Heart left ventricle (tissue), 11 donors: Measurements from ENCODE around the gene RPS27L. TPM values are rescaled to one million over a fixed set of nuclear protein-coding genes. Genes with fewer than 3 reads are reported as not detected.

ENCODE experiments used
- polyA plus RNA-seq, 2 donors: library from polyadenylated mRNA; stranded (reverse); fragments of 200-250 nt; gene quantifications; one replicate each; pipeline ENCODE4 v1.2.3, GENCODE V29; 2013
- total RNA-seq, 9 donors: library from RNA; depleted of rRNA in 2 of 9; stranded (reverse); fragments of >200 nt in 2 of 9; fragmentation: NEBNext Ultra II Directional in 3 of 9; extraction: Animal tissue kit (Norgen Biotek cat#: 25700) in 3 of 9; gene quantifications; one replicate each; pipeline versions ENCODE4 v1.1.0 to v1.2.4, GENCODE V29; 2016 to 2023
- donor health status: ischemic (EF 13 %, LVEDD 7.1; RV severe dilation, severe dysfunction).
- donor health status: healthy with polysubstance abuse.
- donor health status: DM: no; HTN: yes; CAD: no.
- donor health status: DM: no; HTN: no; CAD: no.
- donor health status: ischemic (EF 25% LVEDD 5.7; RV mildly dilated, moderate dysfunction).
- donor health status: healthy.
- donor health status: DM: yes; HTN: yes; CAD: no.
- donor health status: PGD.
- donor health status: nonischemic (EF 23%, LVEDD 6.1; RV moderate dilation, normal function).

The RPS27L gene
- total and polyA plus RNA-seq, 11 donors, result 53.4 to 221 (median 137) TPM

Other genes with a start within 250 kb of the RPS27L start
- gene TPM1, start 114.7 kb downstream of the RPS27L start, total RNA-seq, result over 10,000 TPM in 7 of 9 donors, 1,000 to 10,000 TPM in 2; 9,722 to 18,689 (median 13,330) TPM
- over 10,000 TPM; 13,651 to 16,217 TPM for gene TPM1, start 114.7 kb downstream of the RPS27L start, polyA plus RNA-seq
- 10 to 100 TPM; 17.9 to 31.0 (median 22.7) TPM for gene LACTB, start 35.6 kb downstream of the RPS27L start, total RNA-seq
- 10 to 100 TPM; 21.6 to 25.9 TPM for gene LACTB, start 35.6 kb downstream of the RPS27L start, polyA plus RNA-seq
- 10 to 100 TPM in 2 of 9 donors, 1 to 10 TPM in 7; 6.3 to 32.6 (median 8.4) TPM for gene RAB8B, start 32.1 kb upstream of the RPS27L start, total RNA-seq
- 1 to 10 TPM; 2.5 to 6.2 TPM for gene RAB8B, start 32.1 kb upstream of the RPS27L start, polyA plus RNA-seq
- gene APH1B, start 120.1 kb upstream of the RPS27L start, total RNA-seq, result 10 to 100 TPM in 2 of 9 donors, 1 to 10 TPM in 7; 4.3 to 17.6 (median 6.3) TPM
- gene APH1B, start 120.1 kb upstream of the RPS27L start, polyA plus RNA-seq, result 1 to 10 TPM; 1.9 to 3.2 TPM
- gene CA12, start 224.4 kb upstream of the RPS27L start, total RNA-seq, result 1 to 10 TPM in 2 of 9 donors, under 1 TPM in 4, not detected in 3; 0.12 to 5.2 (median 0.25) TPM
- 1 to 10 TPM in 1 of 2 donors, under 1 TPM in 1; 0.04 to 1.5 TPM for gene CA12, start 224.4 kb upstream of the RPS27L start, polyA plus RNA-seq